Osteoblast (primary cell): ENCODE results near the gene SLC22A15. TPM values are rescaled to one million over a fixed set of nuclear protein-coding genes. Genes with fewer than 3 reads are reported as not detected.
A peak's percentile ranks its signal among the peaks of the same experiment; 100 is the strongest.

ENCODE experiments used
- DNase-seq: peaks from one replicate; pipeline ENCODE4 v3.0.0; 2011; ENCODE audit warnings: low spot score, mixed read lengths; ENCODE audit not compliant: insufficient read length; ENCODE audit errors: missing footprints
- H2AFZ ChIP-seq: 2 replicates; pipeline ENCODE4 v1.6.0; 2011; ENCODE audit warnings: mild to moderate bottlenecking, low read length
- H3K27ac ChIP-seq: 2 replicates; pipeline ENCODE4 v1.5.1; 2011; ENCODE audit warnings: mild to moderate bottlenecking, low read depth, low read length, moderate library complexity
- H3K27me3 ChIP-seq: 2 replicates; pipeline ENCODE4 v1.6.0; 2012; ENCODE audit warnings: mild to moderate bottlenecking, control low read depth, inconsistent platforms, low read length, moderate library complexity; ENCODE audit not compliant: insufficient read depth
- H3K36me3 ChIP-seq: 2 replicates; pipeline ENCODE4 v1.5.1; 2011; ENCODE audit warnings: mild to moderate bottlenecking, low read length, control low read depth, moderate library complexity; ENCODE audit not compliant: insufficient read depth
- H3K4me1 ChIP-seq: 2 replicates; pipeline ENCODE4 v1.5.1; 2011; ENCODE audit warnings: mild to moderate bottlenecking, low read length, control low read depth, moderate library complexity; ENCODE audit not compliant: insufficient read depth
- H3K4me2 ChIP-seq: 2 replicates; pipeline ENCODE4 v1.6.0; 2011; ENCODE audit warnings: mild to moderate bottlenecking, low read length; ENCODE audit not compliant: insufficient read depth
- H3K4me3 ChIP-seq: fragments of 200-600 bp; sonication (generic); 3 replicates; pipeline ENCODE4 v1.5.1; 2012; ENCODE audit warnings: mild to moderate bottlenecking, low read length, inconsistent platforms; ENCODE audit not compliant: insufficient read depth
- H3K79me2 ChIP-seq: 2 replicates; pipeline ENCODE4 v1.6.0; 2012; ENCODE audit warnings: mild to moderate bottlenecking, low read length, control low read depth, inconsistent platforms; ENCODE audit not compliant: insufficient read depth
- H3K9me3 ChIP-seq: 2 replicates; pipeline ENCODE4 v1.5.1; 2011; ENCODE audit warnings: low read depth, low read length, control low read depth
- H4K20me1 ChIP-seq: 2 replicates; pipeline ENCODE4 v1.6.0; 2012; ENCODE audit warnings: mild to moderate bottlenecking, low read length, control low read depth; ENCODE audit not compliant: insufficient read depth
- total RNA-seq: library from RNA; depleted of rRNA; stranded (reverse); fragments of >200 nt; gene quantifications from 2 replicates; pipeline ENCODE4 v1.2.3, GENCODE V29; 2012
- TF ChIP-seq, protein P1 (sequence below): IDR thresholded peaks from 2 replicates; pipeline ENCODE4 v1.5.1; 2011; ENCODE audit warnings: mild to moderate bottlenecking, low read depth, low read length, moderate library complexity; ENCODE audit errors: extremely low read depth

Gene SLC22A15
- total RNA-seq, 1 donor: 14.5 TPM

DNA sequence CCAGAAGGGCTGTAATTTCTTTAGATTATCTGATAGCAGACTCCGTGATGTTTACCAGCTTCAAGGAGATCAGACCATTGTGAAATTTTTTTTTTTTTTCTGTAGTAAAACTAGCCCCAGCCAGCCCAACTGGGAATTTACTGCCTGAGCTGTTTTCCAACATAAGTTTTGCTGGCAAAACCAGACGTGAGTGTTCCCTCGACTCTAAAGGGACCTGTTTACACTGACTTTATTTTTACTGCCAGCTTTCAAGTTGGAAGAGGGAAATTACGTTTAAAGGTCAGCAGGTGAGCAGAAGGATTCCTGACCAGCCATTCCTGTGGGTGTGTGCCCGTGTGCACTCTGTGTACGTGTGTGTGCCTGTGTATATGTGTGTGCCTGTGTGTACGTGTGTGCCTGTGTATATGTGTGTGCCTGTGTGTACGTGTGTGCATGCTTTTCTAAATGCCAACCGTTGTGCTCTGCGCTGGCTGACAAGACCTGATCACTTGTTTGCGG is 135.3 kb downstream of the SLC22A15 start:
- TF ChIP-seq, protein P1, sequence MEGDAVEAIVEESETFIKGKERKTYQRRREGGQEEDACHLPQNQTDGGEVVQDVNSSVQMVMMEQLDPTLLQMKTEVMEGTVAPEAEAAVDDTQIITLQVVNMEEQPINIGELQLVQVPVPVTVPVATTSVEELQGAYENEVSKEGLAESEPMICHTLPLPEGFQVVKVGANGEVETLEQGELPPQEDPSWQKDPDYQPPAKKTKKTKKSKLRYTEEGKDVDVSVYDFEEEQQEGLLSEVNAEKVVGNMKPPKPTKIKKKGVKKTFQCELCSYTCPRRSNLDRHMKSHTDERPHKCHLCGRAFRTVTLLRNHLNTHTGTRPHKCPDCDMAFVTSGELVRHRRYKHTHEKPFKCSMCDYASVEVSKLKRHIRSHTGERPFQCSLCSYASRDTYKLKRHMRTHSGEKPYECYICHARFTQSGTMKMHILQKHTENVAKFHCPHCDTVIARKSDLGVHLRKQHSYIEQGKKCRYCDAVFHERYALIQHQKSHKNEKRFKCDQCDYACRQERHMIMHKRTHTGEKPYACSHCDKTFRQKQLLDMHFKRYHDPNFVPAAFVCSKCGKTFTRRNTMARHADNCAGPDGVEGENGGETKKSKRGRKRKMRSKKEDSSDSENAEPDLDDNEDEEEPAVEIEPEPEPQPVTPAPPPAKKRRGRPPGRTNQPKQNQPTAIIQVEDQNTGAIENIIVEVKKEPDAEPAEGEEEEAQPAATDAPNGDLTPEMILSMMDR: no peak
- no peak overlapping the region for H3K4me2 ChIP-seq
- DNase-seq: no peak

DNA sequence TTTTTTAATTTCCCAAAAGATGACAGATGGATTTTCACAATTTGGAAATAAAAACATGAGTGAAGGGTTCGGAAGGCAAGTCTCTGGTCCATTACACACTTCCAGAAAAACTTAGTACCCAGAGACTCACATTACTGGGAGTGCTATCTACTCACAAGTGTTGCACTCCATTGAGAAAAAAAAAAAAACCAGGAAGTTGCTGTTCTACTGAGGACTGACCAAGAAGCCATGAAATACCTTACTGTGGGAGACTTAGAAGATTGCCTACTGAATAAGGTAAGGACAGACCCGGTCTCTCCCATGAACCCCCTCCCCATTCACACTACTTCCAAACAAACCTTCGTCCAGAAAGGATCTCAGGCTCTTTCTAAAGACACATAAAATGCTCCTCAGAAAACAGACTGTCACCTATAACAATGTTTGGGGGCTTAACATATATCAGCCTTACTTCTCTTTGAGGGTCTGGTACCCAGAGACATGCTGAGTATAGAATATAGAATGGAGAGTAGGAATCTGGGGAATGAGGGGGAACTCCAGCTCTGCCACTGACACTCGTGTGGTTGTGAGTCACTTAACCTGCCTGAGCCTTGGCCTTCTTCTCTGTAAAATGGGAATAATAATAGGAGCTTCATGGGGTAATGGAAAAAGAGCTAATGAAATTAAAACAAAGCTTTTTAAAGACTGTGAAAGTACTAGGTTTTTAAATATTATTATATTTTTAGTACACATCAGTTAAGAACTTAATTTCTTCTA is 136.3 kb downstream of the SLC22A15 start:
- Histone ChIP-seq H3K27me3 (no peaks in the 10 kb centered on the region), H2AFZ (no peak overlapping the region), H3K27ac (no peak overlapping the region), H3K9me3 (no peaks in the 10 kb centered on the region), H3K4me1 (peaks cover 8% of the 10 kb centered on the region), H4K20me1 (no peaks in the 10 kb centered on the region), H3K79me2 (no peaks in the 10 kb centered on the region), H3K4me2 (no peak overlapping the region), H3K36me3 (no peaks in the 10 kb centered on the region), H3K4me3 (no peak overlapping the region)
- TF ChIP-seq, protein P1: no peak
- no peak for DNase-seq

More for the DNA sequence above, 135.3 kb downstream of the SLC22A15 start:
- no peaks in the 10 kb centered on the region for H3K36me3 ChIP-seq
- no peaks in the 10 kb centered on the region for H3K9me3 ChIP-seq
- H3K27me3 ChIP-seq: no peaks in the 10 kb centered on the region
- H3K4me1 ChIP-seq: peaks cover 8% of the 10 kb centered on the region
- peak overlapping the region; percentile 18 for H2AFZ ChIP-seq
- no peaks in the 10 kb centered on the region for H4K20me1 ChIP-seq
- no peaks in the 10 kb centered on the region for H3K79me2 ChIP-seq
- H3K4me3 ChIP-seq: no peak overlapping the region
- H3K27ac ChIP-seq: no peak overlapping the region

DNA sequence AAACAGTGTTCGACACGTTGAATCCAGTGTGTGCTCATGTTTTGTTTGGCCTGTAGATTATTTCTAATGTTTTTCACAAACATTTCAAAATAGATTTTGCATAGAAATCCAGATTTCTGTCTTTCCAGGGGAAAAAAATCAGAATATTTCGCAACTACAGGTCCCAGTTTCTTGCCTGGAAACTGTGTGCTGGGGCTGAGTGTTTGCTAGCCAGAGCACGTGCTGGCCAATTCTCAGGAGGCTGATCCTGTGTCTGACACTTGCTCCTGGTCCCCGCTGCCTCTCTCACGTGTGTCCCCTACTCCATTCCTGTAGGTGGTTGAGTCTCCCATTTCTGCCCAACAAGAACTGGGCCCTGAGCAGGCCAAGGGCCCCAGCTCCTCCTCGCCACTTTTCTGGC is 137.3 kb downstream of the SLC22A15 start:
- H3K27ac ChIP-seq: no peak overlapping the region

More for the DNA sequence above, 137.3 kb downstream of the SLC22A15 start:
- H3K9me3 ChIP-seq: no peaks in the 10 kb centered on the region
- H4K20me1 ChIP-seq: no peaks in the 10 kb centered on the region
- no peak overlapping the region for H3K4me3 ChIP-seq
- no peaks in the 10 kb centered on the region for H3K36me3 ChIP-seq
- DNase-seq: no peak
- H3K4me1 ChIP-seq: peaks cover 8% of the 10 kb centered on the region
- no peaks in the 10 kb centered on the region for H3K79me2 ChIP-seq
- TF ChIP-seq, protein P1: no peak
- no peaks in the 10 kb centered on the region for H3K27me3 ChIP-seq
- H2AFZ ChIP-seq: no peak overlapping the region
- H3K4me2 ChIP-seq: no peak overlapping the region
